GM19395 (cell line): Measurements from ENCODE around the gene NBL1.

Experiments used
- ATAC-seq: cut with Tn5 transposase; IDR thresholded peaks from one replicate; pipeline ENCODE4 v1.9.1; 2021; ENCODE audit warnings: mild to moderate bottlenecking, moderate library complexity; ENCODE audit not compliant: unreplicated experiment

Gene NBL1

DNA sequence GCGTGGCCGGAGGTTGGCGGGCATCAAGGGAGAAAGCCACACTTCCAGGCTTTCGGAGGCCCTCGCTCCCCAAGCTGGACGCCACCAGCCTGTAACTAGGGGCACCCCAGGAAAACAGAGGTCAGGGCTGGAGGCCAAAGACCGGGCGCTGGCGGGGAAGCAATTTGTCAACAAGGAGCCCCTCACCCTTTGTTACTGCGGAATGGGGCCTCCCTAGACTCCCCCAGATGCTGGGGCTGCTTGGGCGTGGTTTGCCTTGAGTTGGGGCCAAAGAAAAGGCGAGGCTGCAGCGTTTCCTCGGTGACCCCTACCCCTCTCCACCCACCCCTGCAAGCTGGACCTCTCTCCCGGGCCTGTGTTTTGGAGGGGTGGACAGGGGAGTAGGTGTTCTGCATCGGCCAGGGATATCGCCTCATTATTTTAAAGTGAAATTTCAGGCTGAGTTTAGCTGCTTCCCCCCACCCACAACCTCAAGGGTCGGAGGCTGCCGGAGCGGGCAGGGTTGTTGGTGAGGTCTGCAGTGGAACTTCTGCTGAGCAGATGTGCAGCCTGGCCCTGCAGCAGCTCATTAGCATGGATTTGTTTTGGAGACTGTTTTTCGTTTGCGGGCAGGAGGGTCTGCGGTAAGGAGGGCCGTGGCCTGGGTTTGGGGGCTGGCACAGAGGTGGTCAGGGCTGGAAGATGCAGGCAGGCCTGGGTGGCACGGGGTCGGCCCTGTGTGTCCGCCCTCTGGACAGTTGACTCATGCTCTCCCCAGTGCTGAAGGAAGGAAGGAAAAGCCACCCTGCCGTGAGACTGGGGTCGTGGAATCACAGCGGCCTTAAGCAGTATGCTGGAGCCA is 1.5 kb downstream of the NBL1 start:
- no peak for ATAC-seq

DNA sequence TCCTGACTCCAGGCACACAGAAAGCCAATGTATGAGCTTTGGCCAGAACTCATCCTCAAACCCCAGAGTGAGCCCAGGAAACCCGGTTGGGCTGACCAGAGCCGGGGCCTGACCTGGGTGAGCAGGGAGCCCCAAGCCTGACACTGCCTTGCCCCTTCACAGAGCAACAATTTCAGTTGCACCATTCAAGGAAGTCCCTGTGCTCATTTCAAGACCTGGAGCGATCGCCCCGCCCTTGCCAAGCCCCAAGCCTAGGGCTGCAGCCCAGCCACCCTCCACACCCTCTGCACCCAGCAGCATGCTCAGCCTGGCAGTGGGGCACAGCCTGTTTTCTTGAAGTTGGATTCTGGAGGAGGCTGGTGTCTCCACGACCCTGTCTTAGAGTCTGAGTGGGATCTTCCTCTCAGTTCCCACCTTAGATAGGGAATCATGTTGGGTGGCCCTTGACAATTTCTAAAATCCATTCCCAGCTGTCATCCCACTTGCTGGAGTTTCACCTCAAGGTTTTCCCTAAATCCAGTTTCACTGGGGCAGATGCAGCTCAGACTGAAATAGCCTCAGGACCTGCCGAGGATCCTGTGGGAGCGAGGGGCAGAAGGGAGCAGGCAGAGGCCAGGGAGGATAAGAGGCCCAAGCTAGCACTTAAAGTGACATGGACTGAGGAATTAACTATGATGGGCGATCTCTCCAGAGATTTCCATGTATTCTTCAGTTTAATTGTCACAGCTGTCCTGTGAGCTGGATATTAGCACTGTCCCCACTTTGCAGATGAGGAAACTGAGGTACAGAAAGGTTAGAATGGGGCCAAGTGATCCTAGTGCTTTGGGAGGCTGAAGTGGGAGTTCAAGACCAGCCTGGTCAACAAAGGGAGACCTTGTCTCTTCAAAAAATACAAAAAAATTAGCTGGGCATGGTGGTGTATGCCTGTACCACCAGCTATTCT is 2.5 kb downstream of the NBL1 start:
- ATAC-seq = no peak

DNA sequence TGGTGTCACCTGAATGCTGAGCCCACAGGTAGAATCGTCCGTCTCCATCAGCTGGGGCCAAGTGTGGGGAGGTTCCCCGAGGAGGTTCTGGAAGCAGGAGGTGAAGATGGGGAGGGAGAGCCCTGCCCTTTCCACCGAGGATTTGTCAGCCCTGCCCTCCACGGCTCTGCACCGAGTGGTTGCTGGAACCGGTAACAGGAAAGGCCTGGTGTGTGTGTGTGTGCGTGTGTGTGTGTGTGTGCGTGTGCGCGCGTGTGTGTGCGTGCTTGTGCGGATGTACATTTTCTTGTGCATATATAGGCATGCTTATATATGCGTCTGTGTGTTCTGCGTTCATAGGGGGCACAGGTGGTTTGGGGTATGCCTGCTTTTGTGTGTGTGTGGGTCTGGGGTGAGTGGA is 3.5 kb downstream of the NBL1 start:
- no peak for ATAC-seq

DNA sequence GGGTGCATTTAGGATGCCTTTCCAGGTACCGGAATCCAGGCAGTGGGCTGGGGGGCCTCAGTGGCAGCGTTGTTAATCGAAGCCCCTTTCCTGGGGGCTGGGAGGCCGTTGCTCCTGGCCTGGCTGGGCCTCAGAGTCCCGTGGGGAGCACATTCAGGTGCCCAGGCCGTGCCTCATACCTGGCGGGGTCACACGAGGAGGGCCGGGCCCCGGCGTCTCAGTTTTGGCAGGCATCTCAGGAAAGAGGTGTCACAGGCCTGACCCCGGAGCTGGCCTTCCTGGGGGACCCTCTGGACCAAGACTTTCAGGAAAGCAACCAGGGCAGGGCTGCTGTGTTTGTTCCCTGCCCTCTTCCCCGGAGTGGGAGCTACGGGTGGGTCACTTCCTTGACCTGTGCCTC is 4.1 kb downstream of the NBL1 start:
- ATAC-seq = no peak

DNA sequence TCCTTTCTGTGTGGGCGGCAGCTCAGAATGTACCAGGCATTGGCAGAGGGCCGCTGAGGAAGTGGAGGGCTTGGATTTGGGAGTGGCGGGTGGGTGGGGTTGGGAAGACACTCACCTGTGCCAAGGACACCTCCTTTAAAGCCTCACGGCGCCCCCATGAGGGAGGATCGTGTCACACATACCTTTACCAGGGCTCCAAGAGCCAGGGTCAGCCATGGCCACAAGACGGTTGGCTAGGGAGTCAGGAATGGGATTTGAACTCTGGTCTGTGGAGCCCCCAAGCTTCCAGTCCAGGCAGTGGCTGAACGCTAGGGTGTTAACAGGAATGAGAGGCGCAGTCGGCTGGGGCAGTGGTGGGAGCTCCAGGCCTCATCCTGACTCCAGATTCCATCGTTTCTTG is 4.6 kb downstream of the NBL1 start:
- no peak for ATAC-seq

DNA sequence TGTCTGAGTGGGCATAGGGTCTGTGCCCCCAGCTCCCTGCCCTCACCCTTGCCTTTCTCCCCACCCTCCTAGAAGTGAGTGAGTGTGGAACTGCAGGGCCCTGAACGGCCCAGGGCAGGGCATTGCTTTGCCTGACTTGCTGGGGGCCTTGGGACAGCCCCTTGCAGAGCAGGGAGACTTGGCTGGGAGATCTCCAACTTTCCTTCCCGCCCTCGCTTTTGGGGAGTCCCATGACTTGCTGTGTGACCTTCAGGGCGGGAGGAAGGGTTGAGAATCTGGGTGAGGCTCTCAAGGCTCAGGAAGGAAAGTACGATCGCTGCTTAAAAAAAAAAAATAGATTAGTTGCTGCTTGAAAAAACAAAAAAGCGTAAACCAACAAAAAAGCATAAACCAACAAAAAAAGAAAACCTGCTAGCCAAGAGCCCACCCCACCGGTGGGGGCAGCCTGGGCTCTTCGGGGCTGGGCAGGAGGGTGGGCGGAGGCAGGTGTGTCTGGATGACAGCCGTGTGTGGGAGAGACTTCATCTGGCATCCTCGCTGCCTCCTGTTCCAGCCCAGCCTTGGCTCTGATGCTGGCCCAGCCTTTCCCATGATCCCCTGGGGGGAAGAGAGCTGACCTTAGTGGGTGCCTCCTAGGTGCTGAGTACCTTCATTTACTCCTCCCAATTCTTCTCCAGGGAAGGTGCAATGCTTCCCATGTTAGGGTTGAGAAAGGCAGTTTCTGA is 6.5 kb downstream of the NBL1 start:
- ATAC-seq = no peak

DNA sequence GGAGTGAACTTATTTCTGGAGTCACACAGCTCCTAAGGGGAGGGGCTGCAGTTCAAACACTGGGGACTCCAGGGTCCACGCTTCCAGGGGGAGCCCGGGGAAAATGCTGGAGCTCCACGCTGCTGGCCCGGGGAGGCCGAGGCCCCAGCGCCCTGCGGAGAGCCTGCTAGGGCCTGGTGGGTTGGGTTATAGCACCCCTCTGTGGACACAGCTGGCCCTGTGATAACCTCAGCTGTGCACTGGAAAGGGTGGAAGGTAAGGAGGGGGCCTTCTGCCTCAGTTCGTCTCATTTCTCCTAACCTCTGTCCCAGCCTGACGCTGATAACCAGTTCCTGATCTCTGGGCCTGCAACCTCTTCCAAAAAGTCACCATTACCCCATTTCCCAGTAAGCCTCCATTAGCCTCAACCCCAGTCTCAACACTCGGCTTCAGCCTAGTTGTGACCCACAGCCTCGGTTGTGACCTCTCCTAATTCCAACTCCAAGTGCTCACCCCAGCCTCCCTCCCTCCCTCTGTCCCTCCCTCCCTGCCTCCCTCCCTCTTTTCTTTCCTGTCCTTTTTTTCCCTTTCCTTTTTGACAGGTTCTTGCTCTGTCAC is 7.1 kb downstream of the NBL1 start:
- ATAC-seq = no peak

DNA sequence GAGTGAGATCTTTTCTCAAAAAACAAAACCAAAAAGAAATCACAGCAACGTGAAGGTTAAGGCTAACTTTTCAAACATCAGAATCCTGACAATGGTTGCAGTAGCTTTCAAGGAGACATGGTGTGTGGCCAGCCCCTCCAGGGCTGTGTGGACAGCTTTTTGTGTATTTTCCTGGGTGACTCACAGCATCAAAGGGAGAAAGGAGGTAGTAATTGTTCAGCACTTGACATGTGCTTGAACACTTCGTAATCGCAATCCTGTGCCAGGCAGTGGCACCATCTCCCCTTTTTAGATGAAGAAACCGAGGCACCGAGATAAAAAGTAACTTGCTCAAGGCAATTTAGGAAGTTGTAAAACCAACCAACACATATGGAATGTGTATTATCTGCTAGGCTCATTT is 10.3 kb downstream of the NBL1 start:
- ATAC-seq = no peak

DNA sequence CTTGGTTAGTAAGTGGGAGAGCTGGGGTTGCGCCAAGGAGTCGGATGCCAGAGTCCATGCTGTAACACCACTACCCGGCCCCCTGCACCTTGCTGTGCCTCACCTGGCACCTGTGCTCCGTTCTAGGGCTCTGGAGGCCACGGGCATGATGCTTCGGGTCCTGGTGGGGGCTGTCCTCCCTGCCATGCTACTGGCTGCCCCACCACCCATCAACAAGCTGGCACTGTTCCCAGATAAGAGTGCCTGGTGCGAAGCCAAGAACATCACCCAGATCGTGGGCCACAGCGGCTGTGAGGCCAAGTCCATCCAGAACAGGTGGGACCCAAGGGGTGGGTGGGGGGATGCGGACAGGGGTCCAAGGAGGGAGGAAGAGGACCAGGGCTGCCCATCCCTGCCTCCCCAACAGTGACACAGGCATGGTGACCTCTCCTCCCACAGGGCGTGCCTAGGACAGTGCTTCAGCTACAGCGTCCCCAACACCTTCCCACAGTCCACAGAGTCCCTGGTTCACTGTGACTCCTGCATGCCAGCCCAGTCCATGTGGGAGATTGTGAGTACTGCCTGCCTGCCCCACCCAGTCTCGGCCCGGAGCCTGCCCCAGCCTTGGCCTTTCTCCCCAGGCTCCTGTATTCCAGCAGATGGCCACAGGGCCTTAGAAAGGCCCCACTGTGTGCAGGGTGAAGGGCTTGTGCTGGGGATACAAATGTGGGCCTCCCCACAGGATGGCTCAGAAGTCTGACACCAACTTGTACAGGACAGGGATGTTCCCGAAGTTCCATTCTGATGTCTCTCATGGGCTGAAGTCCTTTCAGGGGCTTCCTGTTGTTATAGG is 11.0 kb downstream of the NBL1 start:
- ATAC-seq = no peak

DNA sequence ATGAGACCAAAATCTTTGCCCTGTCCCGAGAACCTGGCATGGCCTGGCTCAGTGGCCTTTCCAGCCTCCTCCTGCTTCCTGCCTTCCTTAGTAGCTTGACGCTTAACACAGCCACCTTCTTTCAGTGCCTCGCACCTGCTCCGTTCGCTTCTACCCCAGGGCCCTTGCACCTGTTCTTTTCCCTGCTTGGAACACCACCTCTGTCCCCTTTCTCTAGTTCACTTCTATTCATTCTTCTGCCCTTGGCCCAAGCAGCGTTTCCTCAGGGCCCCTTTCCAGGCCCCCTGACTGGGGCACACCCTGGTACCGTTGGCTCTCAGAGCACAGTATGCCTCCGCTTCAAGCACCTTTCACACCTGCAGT is 11.6 kb downstream of the NBL1 start:
- ATAC-seq = no peak

DNA sequence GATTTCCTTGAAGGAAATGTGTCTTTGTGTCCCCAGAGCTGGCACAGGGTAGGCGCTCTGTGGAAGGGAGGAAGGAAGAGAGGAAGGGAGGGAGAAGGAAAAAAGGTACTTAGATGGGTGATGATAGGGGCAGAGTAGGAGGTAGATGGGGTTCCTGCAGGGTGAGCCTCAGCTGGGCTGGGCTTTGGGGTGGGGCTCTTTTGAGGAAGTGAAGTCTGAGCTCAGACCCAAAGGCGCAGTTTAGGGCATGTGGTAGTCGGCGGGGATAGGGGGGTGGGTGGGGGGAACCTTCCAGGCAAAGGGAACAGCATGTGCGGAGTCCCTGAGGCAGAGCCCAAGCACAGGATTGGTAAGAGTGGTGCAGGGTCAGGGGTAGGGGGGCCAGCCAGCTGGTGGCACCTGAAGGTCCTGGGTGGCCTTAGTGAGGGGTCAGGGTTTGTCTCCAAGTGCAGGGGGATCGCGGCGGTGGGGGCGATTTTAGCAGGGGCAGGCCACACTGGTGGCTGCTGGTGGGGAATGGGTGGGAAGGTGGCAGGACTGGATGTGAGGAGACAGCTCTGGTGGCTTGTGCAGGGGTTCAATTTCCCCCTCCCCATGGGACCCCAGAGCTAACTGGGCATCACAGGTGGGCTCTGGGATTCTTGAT is 12.1 kb downstream of the NBL1 start:
- ATAC-seq = no peak

DNA sequence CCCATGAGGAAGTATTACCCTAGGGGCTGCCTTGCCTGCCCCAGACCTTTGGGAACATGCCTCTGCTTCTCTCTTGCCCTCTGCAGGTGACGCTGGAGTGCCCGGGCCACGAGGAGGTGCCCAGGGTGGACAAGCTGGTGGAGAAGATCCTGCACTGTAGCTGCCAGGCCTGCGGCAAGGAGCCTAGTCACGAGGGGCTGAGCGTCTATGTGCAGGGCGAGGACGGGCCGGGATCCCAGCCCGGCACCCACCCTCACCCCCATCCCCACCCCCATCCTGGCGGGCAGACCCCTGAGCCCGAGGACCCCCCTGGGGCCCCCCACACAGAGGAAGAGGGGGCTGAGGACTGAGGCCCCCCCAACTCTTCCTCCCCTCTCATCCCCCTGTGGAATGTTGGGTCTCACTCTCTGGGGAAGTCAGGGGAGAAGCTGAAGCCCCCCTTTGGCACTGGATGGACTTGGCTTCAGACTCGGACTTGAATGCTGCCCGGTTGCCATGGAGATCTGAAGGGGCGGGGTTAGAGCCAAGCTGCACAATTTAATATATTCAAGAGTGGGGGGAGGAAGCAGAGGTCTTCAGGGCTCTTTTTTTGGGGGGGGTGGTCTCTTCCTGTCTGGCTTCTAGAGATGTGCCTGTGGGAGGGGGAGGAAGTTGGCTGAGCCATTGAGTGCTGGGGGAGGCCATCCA is 12.8 kb downstream of the NBL1 start:
- ATAC-seq = no peak

DNA sequence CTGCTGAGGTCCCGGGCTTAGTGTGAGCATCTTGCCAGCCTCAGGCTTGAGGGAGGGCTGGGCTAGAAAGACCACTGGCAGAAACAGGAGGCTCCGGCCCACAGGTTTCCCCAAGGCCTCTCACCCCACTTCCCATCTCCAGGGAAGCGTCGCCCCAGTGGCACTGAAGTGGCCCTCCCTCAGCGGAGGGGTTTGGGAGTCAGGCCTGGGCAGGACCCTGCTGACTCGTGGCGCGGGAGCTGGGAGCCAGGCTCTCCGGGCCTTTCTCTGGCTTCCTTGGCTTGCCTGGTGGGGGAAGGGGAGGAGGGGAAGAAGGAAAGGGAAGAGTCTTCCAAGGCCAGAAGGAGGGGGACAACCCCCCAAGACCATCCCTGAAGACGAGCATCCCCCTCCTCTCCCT is 13.4 kb downstream of the NBL1 start:
- ATAC-seq = no peak

DNA sequence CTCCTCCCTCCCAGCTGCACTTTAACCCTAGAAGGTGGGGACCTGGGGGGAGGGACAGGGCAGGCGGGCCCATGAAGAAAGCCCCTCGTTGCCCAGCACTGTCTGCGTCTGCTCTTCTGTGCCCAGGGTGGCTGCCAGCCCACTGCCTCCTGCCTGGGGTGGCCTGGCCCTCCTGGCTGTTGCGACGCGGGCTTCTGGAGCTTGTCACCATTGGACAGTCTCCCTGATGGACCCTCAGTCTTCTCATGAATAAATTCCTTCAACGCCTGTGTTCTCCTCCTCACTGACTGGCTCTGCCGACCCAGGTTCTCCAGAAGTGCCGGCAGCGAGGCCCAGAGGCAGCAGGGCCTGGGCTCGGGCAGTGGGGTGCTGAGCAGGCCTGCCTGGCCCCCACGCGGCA is 14.1 kb downstream of the NBL1 start:
- no peak for ATAC-seq

DNA sequence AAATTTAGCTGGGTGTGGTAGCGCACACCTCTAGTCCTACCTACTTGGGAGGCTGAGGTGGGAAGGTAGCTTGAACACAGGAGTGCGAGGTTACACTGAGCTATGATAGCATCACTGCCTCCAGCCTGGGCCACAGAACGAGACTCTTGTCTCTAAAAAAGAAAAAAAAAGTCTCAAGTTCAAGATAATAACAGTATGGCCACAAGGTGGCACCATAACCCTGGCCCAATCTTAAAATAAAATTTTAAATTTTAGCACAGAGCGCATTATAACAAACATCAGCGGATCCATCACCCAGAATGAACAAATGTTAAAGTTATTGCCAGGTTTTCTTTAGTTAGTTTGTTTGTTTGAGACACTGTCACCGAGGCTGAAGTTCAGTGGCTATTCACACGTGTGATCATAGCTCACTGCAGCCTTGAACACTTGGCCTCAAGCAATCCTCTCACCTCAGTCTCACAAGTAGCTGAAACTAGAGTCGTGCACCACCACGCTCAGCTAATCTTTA is 17.7 kb downstream of the NBL1 start:
- ATAC-seq = no peak

DNA sequence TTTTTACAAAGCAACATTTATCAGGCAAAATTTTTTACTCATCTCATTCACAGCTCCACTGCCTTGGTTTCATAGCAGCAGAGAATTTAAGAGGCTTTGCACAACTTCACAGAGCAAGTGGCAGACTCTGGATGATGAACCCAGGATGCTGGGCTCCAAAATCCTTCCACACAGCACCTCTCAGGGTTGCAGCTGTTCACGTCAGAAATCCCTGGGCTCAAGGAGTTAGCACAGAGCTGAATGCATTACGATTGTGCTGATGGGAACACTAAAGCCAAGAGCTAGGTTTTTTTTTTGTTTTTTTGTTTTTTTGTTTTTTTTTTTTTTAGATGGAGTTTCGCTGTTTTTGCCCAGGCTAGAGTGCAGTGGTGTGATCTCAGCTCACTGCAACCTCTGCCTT is 18.2 kb downstream of the NBL1 start:
- no peak for ATAC-seq

DNA sequence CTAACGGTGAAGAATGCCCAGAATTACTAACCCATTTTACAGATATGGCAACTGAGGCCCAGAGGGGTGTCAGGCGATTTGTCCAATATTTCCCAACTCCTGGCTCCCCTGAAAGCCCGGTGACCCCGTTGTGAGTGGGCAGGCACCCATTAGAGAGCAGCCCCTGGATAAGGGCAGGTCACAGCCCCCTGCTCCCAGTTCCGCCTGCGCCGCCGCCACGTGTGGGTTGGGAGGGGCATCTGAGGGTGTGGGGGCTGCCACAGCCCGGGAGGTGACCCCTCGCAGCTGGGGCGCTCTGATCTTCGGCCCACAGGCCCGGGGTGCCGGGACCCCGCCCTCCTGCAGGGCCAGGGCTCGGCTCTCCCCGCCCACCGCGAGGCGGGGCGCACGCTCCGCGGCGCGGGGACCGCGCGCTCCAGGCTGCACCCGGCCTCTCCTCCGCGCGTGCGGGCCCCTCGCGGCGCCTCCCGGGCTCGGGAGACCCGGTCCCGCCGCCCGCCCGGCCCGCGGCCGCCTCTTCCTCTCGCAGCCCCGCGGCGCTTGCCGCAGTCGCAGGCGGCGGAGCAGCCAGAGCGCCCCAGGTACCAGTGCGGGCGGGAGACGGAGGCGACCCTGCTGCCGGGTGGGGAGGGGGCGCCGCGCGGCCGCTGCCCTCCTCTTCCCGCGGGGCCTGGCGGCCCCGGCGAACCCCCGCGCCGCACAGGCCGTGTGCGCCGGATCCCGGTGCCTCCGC is 20.5 kb downstream of the NBL1 start, which contains the start of gene HTR6:
HTR6 (plus strand) TSS at position 423 of the 733 bp plus-strand sequence. CDS start 879 bp downstream, outside the sequence.
- ATAC-seq = no peak

DNA sequence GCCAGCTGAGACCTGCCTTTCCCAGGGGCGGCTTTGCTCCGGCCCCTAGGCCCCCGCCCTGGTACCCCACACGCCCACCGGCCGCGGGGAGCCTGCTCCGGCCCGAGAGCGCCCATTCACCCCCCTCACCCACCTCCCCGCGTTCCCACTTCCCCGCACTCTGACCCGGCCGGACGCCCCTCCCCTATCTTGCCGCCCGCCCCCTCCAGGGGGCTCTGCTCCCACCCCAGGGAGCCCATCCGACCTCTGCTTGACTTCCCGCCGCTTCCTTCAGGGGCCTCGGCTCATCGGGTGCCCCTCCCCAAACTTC is 21.0 kb downstream of the NBL1 start:
- no peak for ATAC-seq
